ENCODE results near the gene CD44.

DNA sequence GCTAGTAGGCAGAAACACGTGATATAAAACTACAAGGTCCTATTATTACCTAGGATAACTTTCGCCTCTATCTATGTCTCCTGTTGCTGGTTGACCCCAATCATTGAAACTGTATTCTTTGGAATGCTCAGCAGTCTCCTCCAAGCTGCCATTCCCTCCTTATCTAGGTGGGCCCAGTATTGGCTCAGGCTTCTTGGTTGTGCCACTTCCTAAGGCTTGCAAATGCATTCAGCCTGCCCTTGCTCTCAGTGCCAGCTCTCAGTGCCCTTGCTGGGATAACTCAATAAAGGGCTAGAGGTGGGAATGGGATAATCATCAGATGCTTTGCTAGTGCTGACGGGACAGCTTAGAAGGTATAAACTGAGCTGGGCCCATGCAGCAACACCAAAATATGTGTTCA is 13.6 kb downstream of the CD44 start:
- TF ChIP-seq POLR2A (IDR thresholded peaks at IDR 0.05) = no peak
- TF ChIP-seq, protein P1, sequence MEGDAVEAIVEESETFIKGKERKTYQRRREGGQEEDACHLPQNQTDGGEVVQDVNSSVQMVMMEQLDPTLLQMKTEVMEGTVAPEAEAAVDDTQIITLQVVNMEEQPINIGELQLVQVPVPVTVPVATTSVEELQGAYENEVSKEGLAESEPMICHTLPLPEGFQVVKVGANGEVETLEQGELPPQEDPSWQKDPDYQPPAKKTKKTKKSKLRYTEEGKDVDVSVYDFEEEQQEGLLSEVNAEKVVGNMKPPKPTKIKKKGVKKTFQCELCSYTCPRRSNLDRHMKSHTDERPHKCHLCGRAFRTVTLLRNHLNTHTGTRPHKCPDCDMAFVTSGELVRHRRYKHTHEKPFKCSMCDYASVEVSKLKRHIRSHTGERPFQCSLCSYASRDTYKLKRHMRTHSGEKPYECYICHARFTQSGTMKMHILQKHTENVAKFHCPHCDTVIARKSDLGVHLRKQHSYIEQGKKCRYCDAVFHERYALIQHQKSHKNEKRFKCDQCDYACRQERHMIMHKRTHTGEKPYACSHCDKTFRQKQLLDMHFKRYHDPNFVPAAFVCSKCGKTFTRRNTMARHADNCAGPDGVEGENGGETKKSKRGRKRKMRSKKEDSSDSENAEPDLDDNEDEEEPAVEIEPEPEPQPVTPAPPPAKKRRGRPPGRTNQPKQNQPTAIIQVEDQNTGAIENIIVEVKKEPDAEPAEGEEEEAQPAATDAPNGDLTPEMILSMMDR (IDR thresholded peaks at IDR 0.05) = no peak

Measured in uterus (tissue), 2 donors.